ENCODE results near the gene CHRNB4.
"Not testable (repeated sequence)": the region's sequence is repeated elsewhere in the genome, so short reads cannot be mapped to it uniquely, and the experiment has no call there.

CHRNB4 gene

GRCh38 chr15:78641102-78641748, at the start of gene CHRNB4:
Gene CHRNB4, minus strand, starts transcription at chr15:78641210. Its CDS starts 77 bp downstream, at chr15:78641133.
- DNase-seq = no peak

- no peak for DNase-seq
Observed at GRCh38 chr15:78689626-78690025, 48.6 kb upstream of the CHRNB4 start.

- no peak for DNase-seq
Observed at GRCh38 chr15:78685925-78686324, 44.9 kb upstream of the CHRNB4 start.

- no peak for DNase-seq
Observed at GRCh38 chr15:78685159-78685921, 44.3 kb upstream of the CHRNB4 start.

GRCh38 chr15:78684657-78685056, 43.6 kb upstream of the CHRNB4 start:
- DNase-seq = no peak

GRCh38 chr15:78683599-78683998, 42.6 kb upstream of the CHRNB4 start:
- not testable (repeated sequence) for DNase-seq

- no peak for DNase-seq
Observed at GRCh38 chr15:78682693-78683410, 41.8 kb upstream of the CHRNB4 start.

- no peak for DNase-seq
Observed at GRCh38 chr15:78682004-78682651, 41.1 kb upstream of the CHRNB4 start.

GRCh38 chr15:78681281-78682003, 40.4 kb upstream of the CHRNB4 start:
- DNase-seq = no peak

- no peak for DNase-seq
Observed at GRCh38 chr15:78680431-78681075, 39.5 kb upstream of the CHRNB4 start.

GRCh38 chr15:78679089-78679511, 38.1 kb upstream of the CHRNB4 start:
- no peak for DNase-seq

- no peak for DNase-seq
Observed at GRCh38 chr15:78676424-78677110, 35.6 kb upstream of the CHRNB4 start.

- no peak for DNase-seq
Observed at GRCh38 chr15:78675617-78676360, 34.8 kb upstream of the CHRNB4 start.

- no peak for DNase-seq
Observed at GRCh38 chr15:78675206-78675605, 34.2 kb upstream of the CHRNB4 start.

- DNase-seq = no peak
Observed at GRCh38 chr15:78673917-78674444, 33.0 kb upstream of the CHRNB4 start.

GRCh38 chr15:78673476-78673875, 32.5 kb upstream of the CHRNB4 start:
- DNase-seq = no peak

- DNase-seq = no peak
Observed at GRCh38 chr15:78672285-78673014, 31.4 kb upstream of the CHRNB4 start.

- DNase-seq = no peak
Observed at GRCh38 chr15:78671626-78672211, 30.7 kb upstream of the CHRNB4 start.

- no peak for DNase-seq
Observed at GRCh38 chr15:78668987-78669386, 28.0 kb upstream of the CHRNB4 start.

All from CD4-positive, alpha-beta T cell treated with Interleukin-12 subunit alpha and Interleukin-12 subunit beta, for 1 hour (primary cell).